ENCODE results near the gene JOSD2. TPM values are rescaled to one million over a fixed set of nuclear protein-coding genes. Genes with fewer than 3 reads are reported as not detected.

JOSD2 gene
- total RNA-seq, 6 experiments from 2014 or later, result 15.0 to 27.5 (median 19.1) TPM

DNA sequence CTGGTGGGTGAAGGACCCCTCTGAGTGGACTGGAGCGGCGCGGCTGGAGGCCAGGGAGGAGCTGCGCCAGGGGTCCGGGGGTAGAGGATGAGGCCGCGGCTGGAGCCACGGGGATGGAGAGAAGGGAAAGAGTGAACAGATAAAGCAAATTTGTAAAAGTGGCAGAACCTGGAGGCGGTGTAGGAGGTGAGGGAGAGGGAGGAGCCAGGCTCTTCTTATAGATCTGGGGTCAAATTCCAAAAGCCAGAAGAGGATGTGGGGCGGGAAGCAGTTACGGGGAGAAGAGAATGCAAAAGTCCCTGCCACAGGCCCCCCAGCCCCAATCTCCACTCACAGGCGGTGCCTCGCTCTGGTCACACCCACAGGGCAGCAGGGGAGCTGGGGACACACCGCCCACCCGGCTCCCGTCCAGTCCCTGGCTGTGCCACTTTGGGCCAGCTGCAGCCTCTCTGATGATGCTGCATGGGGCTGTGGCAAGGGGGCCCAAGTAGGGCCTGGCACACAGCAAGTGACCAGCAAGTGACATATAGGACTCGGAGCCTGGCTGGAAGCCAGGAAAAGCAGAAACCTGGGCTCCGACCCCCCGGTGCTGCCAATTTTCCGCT, 46.1 kb upstream of the JOSD2 start:
- H3K36me3 ChIP-seq, result no peaks in the 10 kb centered on the region
- no peak for DNase-seq
- intact Hi-C loops (cut with DNase I), result no loop called here
- WGBS (ENCODE audit: insufficient coverage, low coverage, low lambda C conversion rate, missing lambda C conversion rate), result 12% methylated on average over 9 of the region's 20 CpGs
- peaks cover 0 to 11% of the 10 kb centered on the region in 2 donors for H3K27me3 ChIP-seq
- TF ChIP-seq POLR2A (IDR thresholded peaks at IDR 0.05), result no peak
- TF ChIP-seq, protein P1, sequence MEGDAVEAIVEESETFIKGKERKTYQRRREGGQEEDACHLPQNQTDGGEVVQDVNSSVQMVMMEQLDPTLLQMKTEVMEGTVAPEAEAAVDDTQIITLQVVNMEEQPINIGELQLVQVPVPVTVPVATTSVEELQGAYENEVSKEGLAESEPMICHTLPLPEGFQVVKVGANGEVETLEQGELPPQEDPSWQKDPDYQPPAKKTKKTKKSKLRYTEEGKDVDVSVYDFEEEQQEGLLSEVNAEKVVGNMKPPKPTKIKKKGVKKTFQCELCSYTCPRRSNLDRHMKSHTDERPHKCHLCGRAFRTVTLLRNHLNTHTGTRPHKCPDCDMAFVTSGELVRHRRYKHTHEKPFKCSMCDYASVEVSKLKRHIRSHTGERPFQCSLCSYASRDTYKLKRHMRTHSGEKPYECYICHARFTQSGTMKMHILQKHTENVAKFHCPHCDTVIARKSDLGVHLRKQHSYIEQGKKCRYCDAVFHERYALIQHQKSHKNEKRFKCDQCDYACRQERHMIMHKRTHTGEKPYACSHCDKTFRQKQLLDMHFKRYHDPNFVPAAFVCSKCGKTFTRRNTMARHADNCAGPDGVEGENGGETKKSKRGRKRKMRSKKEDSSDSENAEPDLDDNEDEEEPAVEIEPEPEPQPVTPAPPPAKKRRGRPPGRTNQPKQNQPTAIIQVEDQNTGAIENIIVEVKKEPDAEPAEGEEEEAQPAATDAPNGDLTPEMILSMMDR (IDR thresholded peaks at IDR 0.05), result no peak
- no peak for ATAC-seq
- no peak overlapping the region for H3K27ac ChIP-seq
- no peak overlapping the region for H3K4me3 ChIP-seq
- no peaks in the 10 kb centered on the region for H3K9me3 ChIP-seq
- H3K4me1 ChIP-seq, result peaks cover 0 to 7% (median 0%) of the 10 kb centered on the region in 4 donors

DNA sequence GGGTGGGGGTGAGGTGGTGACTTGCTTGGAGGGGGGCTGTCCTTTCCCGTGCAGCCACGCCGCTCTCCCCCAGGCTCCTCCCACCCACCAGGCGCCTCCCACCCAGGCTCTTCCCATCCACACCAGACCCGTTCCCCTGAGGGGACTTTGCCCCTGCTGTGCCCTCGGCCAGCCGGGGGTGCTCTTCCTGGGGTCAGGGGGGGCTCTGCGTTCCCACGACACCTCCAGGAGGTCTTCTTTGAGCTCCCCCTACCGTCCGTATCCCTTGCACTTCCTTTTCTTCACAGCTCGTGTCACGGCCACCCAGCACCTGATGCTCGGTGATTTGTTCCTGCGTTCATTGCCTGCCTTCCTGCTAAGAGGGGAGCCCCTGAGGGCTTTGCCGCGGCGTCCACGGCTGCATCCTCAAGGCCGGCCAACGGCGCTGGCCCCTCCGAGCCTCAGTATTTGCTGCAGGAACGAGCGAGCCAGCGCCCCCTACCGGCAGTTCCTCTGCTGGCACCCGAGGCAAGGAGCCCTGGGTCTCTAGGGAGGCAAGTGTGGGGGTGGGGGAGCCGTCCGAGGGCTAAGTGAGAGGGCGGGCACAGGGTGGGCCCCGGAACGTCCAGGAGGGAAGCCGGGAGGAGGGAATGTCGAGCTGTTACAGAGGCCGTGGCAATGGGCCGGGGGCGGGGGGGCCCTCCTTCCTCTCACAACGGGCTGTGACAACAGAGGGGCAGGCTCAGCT, 45.5 kb upstream of the JOSD2 start:
- ATAC-seq, result peak; percentile 34 to 77 (median 71)
- intact Hi-C loops (cut with DNase I), result no loop called here
- H3K4me3 ChIP-seq, result peak overlapping the region in 2 of 3 donors; percentile 29 to 43
- no peaks in the 10 kb centered on the region for H3K36me3 ChIP-seq
- H3K27me3 ChIP-seq, result peaks cover 0 to 5% of the 10 kb centered on the region in 2 donors
- no peaks in the 10 kb centered on the region for H3K9me3 ChIP-seq
- TF ChIP-seq POLR2A (IDR thresholded peaks at IDR 0.05), result no peak
- TF ChIP-seq, protein P1 (IDR thresholded peaks at IDR 0.05), result peak; percentile 59 to 72 (median 65)
- peak; percentile 67 to 73 (median 67) for DNase-seq
- no peak overlapping the region for H3K27ac ChIP-seq
- peaks cover 0 to 7% (median 0%) of the 10 kb centered on the region in 4 donors for H3K4me1 ChIP-seq
- WGBS (ENCODE audit: insufficient coverage, low coverage, low lambda C conversion rate, missing lambda C conversion rate), result under 1% methylated on average over 26 of the region's 39 CpGs

- Histone ChIP-seq H3K9me3 (no peaks in the 10 kb centered on the region), H3K27me3 (peaks cover 0 to 5% of the 10 kb centered on the region in 2 donors), H3K4me3 (peak overlapping the region in 1 of 3 donors; percentile 29), H3K4me1 (peaks cover 0 to 7% (median 0%) of the 10 kb centered on the region in 4 donors), H3K36me3 (no peaks in the 10 kb centered on the region), H3K27ac (no peak overlapping the region)
- DNase-seq (no peak), ATAC-seq (no peak)
- no peak for TF ChIP-seq POLR2A (IDR thresholded peaks at IDR 0.05)
- TF ChIP-seq, protein P1 (IDR thresholded peaks at IDR 0.05), result no peak
- intact Hi-C loops (cut with DNase I), result no loop called here
- 42% methylated on average over 19 of the region's 28 CpGs for WGBS (ENCODE audit: insufficient coverage, low coverage, low lambda C conversion rate, missing lambda C conversion rate)
These were observed 44.7 kb upstream of the JOSD2 start for GRCh38 chr19:50555450-50556281.

DNA sequence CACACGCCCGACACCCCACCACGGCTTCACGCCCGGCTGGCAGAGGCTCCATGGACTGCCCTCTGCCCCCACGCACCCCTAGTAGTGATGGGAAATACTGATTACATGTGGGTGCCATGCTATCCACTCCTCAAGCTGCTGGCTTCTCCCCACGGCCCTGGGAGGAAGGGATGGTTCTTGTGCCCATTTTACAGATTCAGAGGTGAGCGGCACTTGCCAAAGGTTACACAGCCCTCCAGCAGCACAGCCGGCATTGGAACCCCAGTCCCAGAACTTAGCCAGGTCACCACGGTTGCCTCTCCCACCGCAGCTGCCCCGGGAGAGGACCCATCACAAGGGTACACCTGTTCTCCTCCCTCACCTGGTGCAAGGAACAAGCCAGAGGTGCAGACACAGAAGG, 44.0 kb upstream of the JOSD2 start:
- no peak overlapping the region for H3K27ac ChIP-seq
- no peaks in the 10 kb centered on the region for H3K36me3 ChIP-seq
- ATAC-seq (no peak), DNase-seq (no peak)
- TF ChIP-seq, protein P1 (IDR thresholded peaks at IDR 0.05), result no peak
- no peak for TF ChIP-seq POLR2A (IDR thresholded peaks at IDR 0.05)
- H3K4me3 ChIP-seq, result no peak overlapping the region
- peaks cover 0 to 7% (median 0%) of the 10 kb centered on the region in 4 donors for H3K4me1 ChIP-seq
- peaks cover 0 to 5% of the 10 kb centered on the region in 2 donors for H3K27me3 ChIP-seq
- 57% methylated on average over 4 of the region's 12 CpGs for WGBS (ENCODE audit: insufficient coverage, low coverage, low lambda C conversion rate, missing lambda C conversion rate)
- H3K9me3 ChIP-seq, result no peaks in the 10 kb centered on the region
- intact Hi-C loops (cut with DNase I), result no loop called here
